Prostate gland (tissue), 2 donors: ENCODE data around the gene EPG5. TPM values are rescaled to one million over a fixed set of nuclear protein-coding genes. Genes with fewer than 3 reads are reported as not detected.

ENCODE experiments used
- DNase-seq: peaks from one replicate; pipeline ENCODE4 v3.0.0-alpha.2; 2019; ENCODE audit warnings: low spot score
- H3K27ac ChIP-seq, 2 donors: fragments of 200-600 bp; sonication (generic); 2 replicates each; pipeline ENCODE4 v1.5.1; 2017 to 2019
- H3K27me3 ChIP-seq: fragments of 200-600 bp; sonication (generic); replicated peaks from 2 replicates; pipeline ENCODE4 v1.5.1; 2019; ENCODE audit not compliant: insufficient read depth
- H3K36me3 ChIP-seq, 2 donors: fragments of 200-600 bp; sonication (generic); 1 replicate in 1 of 2; 2 replicates in 1 of 2; pipeline versions ENCODE4 v1.5.1 to v1.8.1; 2017 to 2019
- H3K4me1 ChIP-seq: fragments of 200-600 bp; sonication (generic); replicated peaks from 2 replicates; pipeline ENCODE4 v1.5.1; 2019
- H3K4me3 ChIP-seq, 2 donors: fragments of 200-600 bp; sonication (generic); 2 replicates each; pipeline ENCODE4 v1.5.1; 2017 to 2019
- H3K9me3 ChIP-seq: fragments of 200-600 bp; sonication (generic); 2 replicates; pipeline ENCODE4 v1.5.1; 2017
- CTCF ChIP-seq, 4 experiments: fragments of 200-600 bp in 2 of 4; fragments of 450-650 bp in 2 of 4; sonication (generic) in 2 of 4; IDR thresholded peaks; 1 replicate in 3 of 4; 2 replicates in 1 of 4; pipeline ENCODE4 v1.5.1; 2016 to 2019; ENCODE audit warnings: antibody characterized with exemption in 4 of 4, mild to moderate bottlenecking in 2 of 4, moderate library complexity in 2 of 4
- POLR2A ChIP-seq: fragments of 450-650 bp; IDR thresholded peaks from one replicate; pipeline ENCODE4 v1.6.1; 2016; ENCODE audit warnings: antibody characterized with exemption, mild to moderate bottlenecking
- POLR2AphosphoS5 ChIP-seq: sonication (generic); formaldehyde crosslinking; IDR thresholded peaks from one replicate; pipeline ENCODE4 v1.6.1; 2017; ENCODE audit warnings: antibody characterized with exemption
- WGBS: methylation state at CpG from one replicate; pipeline ENCODE4 v1.1.5; 2018; 5-methylcytosine and 5-hydroxymethylcytosine counted together
- intact Hi-C: fragments of 100-400 bp; cut with DNase I; formaldehyde crosslinking; loops from one replicate; pipeline ENCODE4 v1.14.2; 2022
- total RNA-seq, 2 donors: library from RNA; depleted of rRNA; stranded (reverse); fragments of >200 nt; gene quantifications; one replicate each; pipeline ENCODE4 v1.1.0, GENCODE V29; 2016

Gene EPG5
- total RNA-seq, 2 donors from 2014 or later: 21.5 to 50.3 TPM

- DNase-seq: peak; percentile 73
- intact Hi-C loops: loop anchor here (5.0 kb wide), 2 partner anchors 188 to 258 kb away; no protein-coding TSS in a partner anchor
- Histone ChIP-seq H3K9me3 (no peaks in the 10 kb centered on the region), H3K36me3 (no peaks in the 10 kb centered on the region), H3K4me1 (no peaks in the 10 kb centered on the region), H3K27me3 (no peaks in the 10 kb centered on the region), H3K27ac (peak overlapping the region; percentile 11 to 20), H3K4me3 (no peak overlapping the region)
- TF ChIP-seq POLR2A: no peak
- peak; percentile 36 for TF ChIP-seq POLR2AphosphoS5
- peak; percentile 97 to 98 (median 97) for TF ChIP-seq CTCF (IDR thresholded peaks at IDR 0.05)
- WGBS: 33% methylated on average over 17 of the region's 17 CpGs
Observed at GRCh38 chr18:45879681-45880655, 87.2 kb downstream of the EPG5 start.

GRCh38 chr18:45877403-45877802 is 89.7 kb downstream of the EPG5 start:
- TF ChIP-seq POLR2A (no peak), CTCF (IDR thresholded peaks at IDR 0.05) (no peak), POLR2AphosphoS5 (no peak)
- H3K27ac ChIP-seq: no peak overlapping the region
- no peak for DNase-seq
- intact Hi-C loops: no loop called here
- no peaks in the 10 kb centered on the region for H3K27me3 ChIP-seq
- no peaks in the 10 kb centered on the region for H3K9me3 ChIP-seq
- 61% methylated on average over 3 of the region's 3 CpGs for WGBS
- no peaks in the 10 kb centered on the region for H3K4me1 ChIP-seq
- no peak overlapping the region for H3K4me3 ChIP-seq
- no peaks in the 10 kb centered on the region for H3K36me3 ChIP-seq

- Histone ChIP-seq H3K9me3 (no peaks in the 10 kb centered on the region), H3K36me3 (no peaks in the 10 kb centered on the region), H3K4me3 (no peak overlapping the region), H3K4me1 (no peaks in the 10 kb centered on the region), H3K27me3 (no peaks in the 10 kb centered on the region), H3K27ac (no peak overlapping the region)
- DNase-seq: no peak
- TF ChIP-seq POLR2A (no peak), POLR2AphosphoS5 (no peak), CTCF (IDR thresholded peaks at IDR 0.05) (no peak)
- intact Hi-C loops: no loop called here
- 70% methylated on average over 3 of the region's 3 CpGs for WGBS
Observed at GRCh38 chr18:45876161-45876560, 91.0 kb downstream of the EPG5 start.

GRCh38 chr18:45874491-45875184 is 92.5 kb downstream of the EPG5 start:
- H3K36me3 ChIP-seq: no peaks in the 10 kb centered on the region
- intact Hi-C loops: no loop called here
- no peaks in the 10 kb centered on the region for H3K9me3 ChIP-seq
- H3K27ac ChIP-seq: no peak overlapping the region
- no peak overlapping the region for H3K4me3 ChIP-seq
- no peak for DNase-seq
- TF ChIP-seq POLR2AphosphoS5: no peak
- TF ChIP-seq CTCF (IDR thresholded peaks at IDR 0.05): no peak
- no peaks in the 10 kb centered on the region for H3K4me1 ChIP-seq
- H3K27me3 ChIP-seq: no peaks in the 10 kb centered on the region
- WGBS: 89% methylated on average over 5 of the region's 5 CpGs
